Hypothalamus (tissue), 51 donors: ENCODE data around the gene FER1L5.

Experiments
- DNase-seq, 51 donors: peaks; one replicate each; lab custom pipeline; 2025; lab: John Stamatoyannopoulos, UW

Gene FER1L5

GRCh38 chr2:96693286-96694200, 51.0 kb downstream of the FER1L5 start:
- no peak for DNase-seq

- no peak for DNase-seq
These were observed 51.7 kb downstream of the FER1L5 start for GRCh38 chr2:96694279-96694678.

- no peak for DNase-seq
These were observed 52.4 kb downstream of the FER1L5 start for GRCh38 chr2:96694816-96695455.

- no peak for DNase-seq
These were observed 53.0 kb downstream of the FER1L5 start for GRCh38 chr2:96695602-96696001.

- DNase-seq: no peak
These were observed 54.9 kb downstream of the FER1L5 start for GRCh38 chr2:96697476-96697875.

- no peak for DNase-seq
These were observed 55.8 kb downstream of the FER1L5 start for GRCh38 chr2:96698221-96698861.

- no peak for DNase-seq
These were observed 56.5 kb downstream of the FER1L5 start for GRCh38 chr2:96699021-96699420.

GRCh38 chr2:96699621-96700020, 57.1 kb downstream of the FER1L5 start:
- no peak for DNase-seq

GRCh38 chr2:96700086-96700485, 57.5 kb downstream of the FER1L5 start:
- no peak for DNase-seq

- DNase-seq: no peak
These were observed 59.1 kb downstream of the FER1L5 start for GRCh38 chr2:96701636-96702035.

- no peak for DNase-seq
These were observed 59.7 kb downstream of the FER1L5 start for GRCh38 chr2:96702098-96702785.

- no peak for DNase-seq
These were observed 60.6 kb downstream of the FER1L5 start for GRCh38 chr2:96703021-96703751.

- DNase-seq: no peak
These were observed 68.4 kb downstream of the FER1L5 start for GRCh38 chr2:96710985-96711384.

GRCh38 chr2:96715658-96716057, 73.1 kb downstream of the FER1L5 start:
- no peak for DNase-seq

GRCh38 chr2:96716388-96716787, 73.8 kb downstream of the FER1L5 start:
- no peak for DNase-seq

- no peak for DNase-seq
These were observed 83.6 kb downstream of the FER1L5 start for GRCh38 chr2:96726131-96726530.

GRCh38 chr2:96727431-96727830, 84.9 kb downstream of the FER1L5 start:
- no peak for DNase-seq

- no peak for DNase-seq
These were observed 87.2 kb downstream of the FER1L5 start for GRCh38 chr2:96729748-96730147.

GRCh38 chr2:96730212-96730611, 87.6 kb downstream of the FER1L5 start:
- DNase-seq: no peak

GRCh38 chr2:96733931-96734330, 91.4 kb downstream of the FER1L5 start:
- no peak for DNase-seq
